Kidney capillary endothelial cell (primary cell): Measurements from ENCODE around the gene LAMB4.

Source experiments
- DNase-seq: peaks from one replicate; pipeline ENCODE4 v3.0.0-alpha.2; 2018; ENCODE audit warnings: low spot score

Gene LAMB4

DNA sequence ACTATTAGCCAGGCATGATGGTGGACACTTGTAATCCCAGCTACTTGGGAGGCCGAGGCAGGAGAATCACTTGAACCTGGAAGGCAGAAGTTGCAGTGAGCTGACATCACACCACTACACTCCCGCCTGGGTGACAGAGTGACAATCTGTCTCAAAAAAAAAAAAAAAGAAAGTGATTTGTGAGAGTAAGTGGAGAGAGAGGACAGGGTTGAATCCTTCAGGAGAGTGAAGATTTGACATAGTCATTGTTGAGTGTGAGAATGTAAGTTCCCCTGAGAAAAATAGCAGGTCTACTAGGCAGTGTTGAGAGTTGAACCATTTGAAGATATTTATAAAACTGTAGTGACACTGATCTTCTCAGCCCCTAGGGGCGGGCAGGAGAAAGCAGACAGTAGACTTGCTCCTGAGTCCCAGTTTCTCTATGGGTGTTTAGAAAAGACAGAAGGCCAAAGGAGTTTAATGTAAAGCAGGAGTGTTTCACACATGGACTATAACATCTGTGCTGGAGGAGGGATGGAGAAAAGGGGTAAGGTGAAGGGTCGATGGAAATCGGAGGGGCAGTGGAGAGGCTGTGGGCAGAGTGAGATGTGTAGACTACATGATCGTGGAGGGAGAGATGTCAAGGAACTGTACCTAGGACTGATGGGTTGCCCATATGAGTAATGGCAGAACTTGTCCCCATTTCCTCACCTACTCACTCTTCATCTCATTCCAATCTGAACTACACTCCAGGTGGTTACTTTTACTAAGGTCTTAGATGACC is 13.7 kb upstream of the LAMB4 start:
- DNase-seq, result no peak

DNA sequence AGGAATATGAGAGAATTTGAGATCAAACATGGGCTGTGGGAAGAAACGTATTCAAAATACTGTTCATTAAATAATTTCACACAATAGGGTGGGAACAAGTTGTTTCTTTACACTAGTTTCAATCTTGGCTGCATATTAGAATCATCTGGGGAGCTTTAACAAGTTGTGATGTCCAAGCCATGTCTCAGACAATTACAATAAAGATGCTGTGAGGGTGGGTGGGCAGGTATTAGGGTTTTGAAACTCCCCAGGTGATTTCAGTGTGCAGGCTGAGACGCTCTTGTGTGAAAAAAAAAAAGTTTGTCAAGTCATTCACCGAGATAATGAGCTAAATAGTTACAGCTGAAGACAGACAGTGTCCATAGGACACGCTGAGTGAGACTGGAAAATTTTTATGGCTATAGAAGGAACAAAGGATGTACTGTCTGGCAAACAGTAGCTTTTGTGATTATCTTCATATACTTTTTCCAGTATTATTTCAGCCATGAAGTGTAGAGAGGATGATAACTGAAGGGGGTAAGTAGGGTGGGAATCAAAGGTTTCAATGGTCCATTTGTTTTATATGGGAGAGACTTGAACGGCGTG is 12.6 kb upstream of the LAMB4 start:
- DNase-seq, result no peak

DNA sequence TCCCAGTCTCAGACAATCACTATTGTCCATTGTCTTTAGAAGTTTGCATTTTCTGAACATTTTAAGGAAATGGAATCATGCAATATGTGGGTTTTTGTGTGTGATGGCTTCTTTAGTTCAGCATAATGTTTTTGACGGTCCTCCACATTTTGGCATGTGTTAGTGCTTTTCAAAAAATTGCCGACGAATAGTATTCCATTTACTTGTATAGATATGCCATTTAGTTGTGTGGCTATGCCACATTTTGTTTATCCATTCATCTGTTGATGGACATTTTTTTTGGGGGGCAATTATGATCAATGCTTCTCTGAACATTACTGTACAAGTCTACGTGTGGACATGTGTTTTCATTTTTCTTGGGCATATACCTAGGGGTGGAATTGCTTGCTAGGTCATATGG is 12.0 kb upstream of the LAMB4 start:
- DNase-seq, result no peak

DNA sequence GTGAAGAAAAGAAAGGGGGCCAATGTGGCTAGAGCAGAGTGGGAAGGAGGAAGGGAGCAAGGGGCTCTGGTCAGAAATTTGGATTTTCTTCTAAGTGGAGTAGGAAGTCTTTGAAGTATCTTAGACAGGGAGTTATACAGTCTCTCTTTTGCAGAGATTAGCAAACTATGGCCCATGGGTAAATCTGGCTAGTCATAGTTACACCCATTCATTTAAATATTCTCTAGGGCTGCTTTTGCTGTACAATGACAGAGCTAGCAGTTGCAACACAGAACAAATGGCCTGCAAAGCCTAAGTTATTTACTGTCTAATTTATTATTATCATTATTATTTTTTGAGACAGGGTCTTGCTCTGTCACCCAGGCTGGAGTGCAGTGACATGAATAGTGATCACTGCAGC is 10.5 kb upstream of the LAMB4 start:
- DNase-seq, result no peak

DNA sequence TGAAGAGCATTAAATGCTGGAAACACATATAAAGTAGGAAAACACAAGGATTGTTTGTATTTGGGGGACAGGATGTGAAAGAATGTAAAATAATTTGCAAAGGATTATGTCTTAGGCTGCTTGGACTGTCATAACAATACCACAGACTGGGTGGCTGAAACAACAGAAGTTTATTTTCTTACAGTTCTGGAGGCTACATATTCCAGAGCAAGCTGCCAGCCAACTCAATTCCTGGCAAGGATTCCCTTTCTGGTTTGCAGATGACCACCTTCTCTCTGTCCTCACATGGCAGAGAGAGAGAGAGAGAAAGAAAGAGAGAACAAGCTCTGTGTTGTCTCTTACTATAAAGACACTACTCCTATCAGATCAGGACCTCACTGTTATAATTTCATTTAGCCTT is 8.8 kb upstream of the LAMB4 start:
- DNase-seq, result no peak

DNA sequence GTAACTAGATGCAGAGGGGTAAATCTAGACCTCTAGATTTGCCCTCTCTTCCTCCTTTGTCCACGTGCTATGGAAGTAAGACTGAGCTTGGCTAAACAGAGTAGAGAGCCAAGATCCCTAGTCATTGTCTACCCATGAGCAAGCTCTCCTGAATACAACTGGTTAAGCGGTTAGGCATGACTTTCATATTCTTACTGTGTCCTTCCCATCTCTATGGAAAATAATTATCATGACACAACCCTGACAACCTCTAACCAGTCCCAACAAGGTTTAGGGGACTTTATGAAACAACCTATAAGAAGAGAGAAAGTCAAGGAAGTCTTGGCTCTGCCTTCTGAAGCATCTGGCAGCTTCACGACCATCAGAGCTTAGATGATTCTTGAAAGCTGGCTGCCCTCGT is 7.8 kb upstream of the LAMB4 start:
- no peak for DNase-seq

DNA sequence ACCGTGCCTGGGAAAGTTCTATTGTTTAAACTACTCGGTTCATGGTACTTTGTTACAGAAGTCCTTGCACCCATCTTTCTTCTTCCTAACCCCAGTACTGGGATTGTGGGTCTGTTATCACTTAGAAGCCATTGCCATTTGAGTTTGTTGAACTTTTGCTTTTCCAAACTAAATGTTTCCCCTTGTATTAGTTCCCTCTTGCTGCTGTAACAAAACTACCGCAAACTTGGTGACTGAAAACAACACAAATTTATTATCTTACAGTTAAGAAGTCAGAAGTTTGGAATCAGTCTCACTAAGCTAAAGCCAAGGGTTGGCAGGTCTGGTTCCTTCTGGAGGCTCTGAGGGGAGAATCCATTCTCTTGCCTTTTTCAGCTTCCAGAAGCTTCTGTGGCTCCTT is 6.9 kb upstream of the LAMB4 start:
- no peak for DNase-seq

DNA sequence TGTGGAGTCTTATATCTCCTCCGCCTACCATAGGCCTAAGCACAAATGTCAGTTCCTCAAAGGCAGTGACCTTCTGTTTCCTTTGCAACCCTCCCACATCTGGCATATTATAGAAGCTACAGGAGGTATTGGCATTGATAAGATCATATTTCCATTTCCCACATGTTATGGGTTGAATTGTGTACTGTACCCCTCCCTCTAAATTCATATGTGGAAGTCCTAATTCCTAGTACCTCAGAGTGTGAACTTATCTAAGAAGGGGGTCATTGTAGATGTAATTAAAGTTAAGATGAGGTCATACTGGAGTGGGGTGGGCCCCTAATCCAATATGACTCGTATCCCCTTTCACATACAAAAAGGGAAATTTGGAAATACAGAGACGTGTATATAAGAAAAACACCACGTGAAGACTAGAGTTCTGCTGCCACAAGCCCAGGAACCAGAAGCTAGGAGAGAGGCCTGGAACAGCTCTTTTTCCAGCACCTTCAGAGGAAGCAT is 6.1 kb upstream of the LAMB4 start:
- no peak for DNase-seq

DNA sequence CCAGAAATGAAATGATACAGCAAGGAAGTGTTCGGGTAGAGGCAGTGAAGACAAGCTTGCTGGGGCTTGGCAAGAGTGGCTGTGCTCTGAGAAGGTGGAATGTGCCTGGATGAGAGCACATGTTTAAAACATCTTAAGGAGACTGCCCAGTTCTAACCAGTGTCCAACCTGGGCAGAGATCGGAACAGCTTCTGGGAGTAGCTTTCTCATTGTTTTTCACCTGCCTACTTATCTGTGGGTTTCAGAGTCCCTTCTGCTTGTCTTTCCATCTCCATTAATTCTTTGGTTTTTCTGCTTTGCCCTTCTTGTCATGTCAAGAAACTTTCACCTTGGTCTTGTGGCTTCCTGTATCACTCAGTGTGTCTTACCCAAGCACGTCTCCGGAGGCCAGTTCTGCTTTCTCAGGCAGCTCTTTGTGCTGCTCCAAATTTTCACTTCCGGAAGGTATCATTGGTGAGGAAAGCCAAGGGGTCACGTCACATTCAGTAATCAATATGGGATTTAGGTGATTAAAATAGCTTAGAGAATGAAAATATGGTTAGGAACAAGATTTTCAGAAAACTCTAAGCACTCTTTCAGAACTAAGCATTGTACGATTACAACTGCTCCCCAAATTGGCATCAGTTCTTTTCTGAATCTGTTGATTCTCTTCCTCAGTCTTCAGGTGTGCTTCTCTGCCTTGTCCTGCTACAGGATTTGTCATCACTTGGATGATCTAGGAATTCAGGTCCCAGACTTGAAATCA is 5.5 kb upstream of the LAMB4 start:
- DNase-seq, result no peak

DNA sequence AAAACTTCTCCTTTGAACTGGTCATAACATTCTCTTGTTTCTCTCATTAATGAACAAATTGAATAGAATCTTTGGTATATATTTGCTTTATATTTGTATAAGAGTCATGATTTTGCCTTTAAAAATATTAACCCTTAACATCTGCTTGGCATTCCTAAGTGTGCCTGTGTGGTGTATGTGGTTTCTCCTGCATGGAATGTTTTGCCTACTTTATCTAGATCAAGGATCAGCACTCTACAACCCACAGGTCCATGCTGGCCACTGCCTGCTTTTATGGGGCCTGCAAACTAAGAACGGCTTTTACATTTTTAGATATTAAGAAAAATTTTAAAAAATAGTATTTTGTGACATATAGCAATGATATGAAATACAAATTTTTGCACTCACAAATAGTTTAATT is 4.3 kb upstream of the LAMB4 start:
- no peak for DNase-seq

DNA sequence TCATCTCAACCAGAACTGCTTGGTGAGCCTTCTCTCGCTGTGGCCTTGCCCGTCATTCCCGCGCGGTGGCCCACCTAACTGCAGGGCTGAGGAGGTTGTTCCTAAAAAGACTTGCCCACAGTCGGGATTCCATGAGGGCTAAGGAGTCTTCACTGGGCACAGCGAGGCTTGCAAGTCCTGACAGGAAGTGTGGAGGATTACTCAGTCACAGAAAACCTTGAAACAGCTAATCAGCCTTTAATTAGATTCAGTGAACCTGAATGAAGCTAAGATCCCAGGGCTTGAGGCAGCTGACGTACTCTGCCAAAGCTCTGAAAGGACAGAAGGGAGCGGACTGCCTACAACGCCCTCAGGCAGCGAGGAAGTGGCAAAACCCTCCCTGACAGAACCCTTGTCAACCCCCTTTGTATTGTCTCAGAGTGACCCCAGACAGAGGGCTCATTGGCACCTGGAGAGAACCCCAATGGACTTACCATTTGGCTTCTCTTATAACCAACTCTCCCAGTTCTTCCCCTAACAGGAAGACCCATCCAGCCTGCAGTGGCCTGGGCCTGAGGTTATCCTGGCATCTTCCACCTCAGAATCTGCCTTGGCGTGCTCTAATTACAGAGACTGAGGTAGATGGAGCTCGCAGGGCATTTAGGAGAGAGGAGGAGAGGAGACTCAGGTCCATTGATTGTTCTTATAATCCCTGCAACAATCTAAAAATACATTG is 2.5 kb upstream of the LAMB4 start:
- DNase-seq, result no peak

DNA sequence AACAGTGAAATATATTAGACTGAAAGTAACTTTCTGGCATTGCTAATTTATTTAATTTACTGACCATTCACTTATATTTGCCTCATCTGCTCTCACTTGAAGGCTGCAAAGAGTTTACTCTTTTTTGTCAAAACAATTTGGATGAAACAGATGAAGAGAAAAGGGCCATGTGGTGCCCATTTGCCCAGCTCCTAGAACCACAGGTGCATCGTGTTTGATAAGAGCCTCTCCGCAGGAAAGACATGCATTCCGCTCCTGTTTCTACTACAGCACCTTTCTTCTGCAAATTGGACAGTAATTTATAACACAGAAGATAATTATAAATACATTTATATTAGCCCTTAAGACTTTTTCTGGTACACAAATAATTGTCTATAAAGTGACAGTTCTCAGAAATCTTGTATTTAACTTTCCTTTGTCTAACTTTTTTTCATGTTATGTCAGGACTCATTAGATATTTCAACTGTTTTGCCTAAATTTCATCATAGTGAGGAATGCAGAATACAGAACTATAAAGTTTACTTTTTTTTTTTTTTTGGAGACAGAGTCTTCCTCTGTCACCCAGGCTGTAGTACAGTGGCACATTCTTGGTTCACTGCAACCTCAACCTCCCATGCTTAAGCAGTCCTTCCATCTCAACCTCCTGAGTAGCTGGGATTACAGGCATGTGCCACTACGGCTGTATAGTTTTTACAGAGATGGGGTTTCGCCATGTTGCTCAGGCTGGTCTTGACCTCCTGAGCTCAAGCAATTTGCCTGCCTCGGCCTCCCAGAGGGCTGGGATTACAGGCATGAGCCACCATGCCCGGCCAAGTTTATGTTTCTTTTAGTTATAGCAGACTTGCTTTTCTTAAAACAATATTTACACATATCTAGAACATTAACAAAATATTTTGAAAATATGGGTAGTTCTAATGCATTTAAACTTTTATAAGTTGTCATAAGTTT is 869 bp downstream of the LAMB4 start:
- DNase-seq, result no peak

DNA sequence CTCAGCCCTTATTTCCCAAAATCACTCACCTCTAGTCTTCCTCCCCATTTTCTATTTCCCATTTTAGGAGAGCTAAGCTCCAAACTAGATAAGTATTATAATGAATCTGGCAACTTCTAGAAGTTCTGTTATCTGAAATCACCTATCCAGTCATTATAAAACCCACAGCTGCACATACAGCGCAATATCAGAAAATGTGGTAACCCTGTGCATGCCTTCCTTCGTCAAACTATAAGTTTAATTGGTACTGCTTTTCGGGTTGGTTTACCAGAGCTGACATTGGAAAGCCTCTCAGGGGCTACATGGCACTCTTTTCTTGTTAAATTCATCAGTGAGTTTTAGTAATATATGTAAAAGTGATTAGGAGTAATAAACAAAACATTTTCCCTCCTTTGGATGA is 1.6 kb downstream of the LAMB4 start:
- DNase-seq, result no peak

DNA sequence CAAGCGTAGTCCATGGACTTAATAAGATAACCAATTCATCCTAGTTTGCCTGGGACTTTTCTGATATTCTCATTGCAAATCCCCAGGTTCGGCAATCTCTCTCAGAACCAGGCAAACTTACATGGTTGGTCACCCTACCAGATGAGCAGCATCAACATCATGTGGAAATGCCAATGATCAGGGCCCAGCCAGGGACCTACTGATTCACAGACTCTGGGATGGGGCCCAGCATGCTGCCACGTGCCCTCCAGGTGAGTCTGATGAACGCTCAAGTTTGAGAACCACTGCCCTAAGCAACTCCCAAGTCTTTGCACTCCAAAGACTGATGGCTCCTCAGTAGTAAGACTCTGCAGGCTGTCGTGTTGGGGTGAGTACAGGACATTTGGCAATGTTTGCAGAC is 2.7 kb downstream of the LAMB4 start:
- DNase-seq, result no peak

DNA sequence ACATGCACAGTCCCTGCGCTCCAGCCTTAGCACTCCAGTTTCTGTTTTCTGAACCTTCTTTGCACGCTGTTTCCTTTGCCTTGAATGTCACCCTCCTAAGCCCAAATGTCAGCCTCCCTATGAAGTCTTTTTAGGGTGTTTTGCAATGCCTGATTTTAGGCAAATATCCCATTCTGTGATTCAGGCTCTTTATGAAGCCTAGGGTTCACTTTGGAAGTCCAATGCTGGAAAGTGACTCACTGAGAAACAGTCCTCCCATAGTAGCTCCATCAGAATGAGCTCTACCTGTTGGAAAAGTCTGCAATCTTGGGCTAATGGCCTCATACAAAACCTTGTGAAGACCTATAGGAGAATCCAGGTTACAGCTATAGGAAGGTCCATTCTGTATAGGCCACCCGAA is 5.3 kb downstream of the LAMB4 start:
- DNase-seq, result no peak

DNA sequence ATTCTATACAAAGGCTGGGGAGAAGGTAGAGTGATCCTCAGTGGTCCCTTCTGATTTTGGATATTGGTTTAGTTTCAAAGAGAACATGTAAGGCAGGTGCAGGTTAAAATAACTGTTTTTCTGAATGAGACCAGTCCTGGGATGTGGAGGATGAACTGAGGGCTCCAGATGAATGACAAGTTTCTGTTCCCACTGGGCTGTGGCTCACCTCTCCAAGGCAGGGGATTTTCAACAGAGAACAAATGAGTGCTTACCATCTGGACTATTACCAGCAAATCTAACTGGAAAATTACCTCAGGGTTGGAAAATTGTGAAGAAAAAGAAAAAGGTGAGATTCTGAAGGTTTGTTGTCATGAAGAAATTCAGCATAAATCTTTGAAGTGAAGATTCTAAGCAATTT is 8.0 kb downstream of the LAMB4 start:
- no peak for DNase-seq

DNA sequence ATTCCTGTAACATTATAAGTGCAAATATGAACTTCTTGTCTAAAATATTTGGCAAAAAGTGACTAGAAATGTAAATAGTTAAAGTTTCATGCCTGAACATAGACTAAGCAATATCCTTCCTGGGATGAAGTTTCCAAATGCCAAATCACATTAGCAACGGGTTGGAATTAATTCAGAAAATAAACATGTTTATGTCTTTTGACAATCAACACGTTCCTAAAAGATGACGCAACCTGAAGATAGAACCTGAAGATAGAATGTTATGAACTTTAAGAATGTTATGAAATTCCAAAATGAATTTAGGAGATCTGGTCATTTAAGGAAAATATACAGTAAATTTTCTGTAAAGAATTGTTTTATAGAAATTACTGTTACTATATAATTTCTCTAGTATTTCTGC is 9.2 kb downstream of the LAMB4 start:
- no peak for DNase-seq

DNA sequence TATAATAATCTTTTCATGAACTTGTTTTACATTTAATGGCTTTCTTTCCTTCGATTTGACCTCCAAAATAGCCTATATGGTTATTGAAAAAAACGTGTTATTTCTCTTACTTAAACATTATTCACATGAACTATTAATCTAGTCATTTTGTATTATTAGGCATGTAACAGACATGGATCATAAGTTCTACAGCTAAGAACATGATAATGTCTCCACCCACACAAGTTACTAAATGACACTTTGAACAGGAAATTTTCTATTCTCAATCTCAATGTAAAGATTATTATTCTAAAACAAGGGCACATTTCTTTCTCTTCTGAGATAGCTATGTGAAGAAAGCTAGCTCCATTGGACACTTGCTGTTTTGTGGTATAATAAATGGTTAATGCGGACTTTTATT is 10.0 kb downstream of the LAMB4 start:
- no peak for DNase-seq

DNA sequence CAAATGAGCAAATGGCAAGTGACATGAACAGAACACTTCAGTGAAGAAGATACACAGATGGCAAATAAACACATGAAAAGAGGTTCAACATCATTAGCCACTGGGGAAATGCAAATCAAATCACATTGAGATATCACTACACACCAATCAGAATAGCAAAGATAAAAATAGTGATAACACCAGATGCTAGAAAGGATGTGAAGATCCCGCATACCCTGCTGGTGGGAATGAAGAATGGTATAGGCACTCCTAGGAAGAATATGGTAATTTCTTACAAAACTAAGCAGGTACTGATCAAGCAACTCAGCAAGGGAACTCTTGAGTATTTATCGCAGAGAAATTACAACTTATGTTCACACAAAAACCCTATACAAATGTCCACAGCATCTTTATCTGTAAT is 11.2 kb downstream of the LAMB4 start:
- no peak for DNase-seq

DNA sequence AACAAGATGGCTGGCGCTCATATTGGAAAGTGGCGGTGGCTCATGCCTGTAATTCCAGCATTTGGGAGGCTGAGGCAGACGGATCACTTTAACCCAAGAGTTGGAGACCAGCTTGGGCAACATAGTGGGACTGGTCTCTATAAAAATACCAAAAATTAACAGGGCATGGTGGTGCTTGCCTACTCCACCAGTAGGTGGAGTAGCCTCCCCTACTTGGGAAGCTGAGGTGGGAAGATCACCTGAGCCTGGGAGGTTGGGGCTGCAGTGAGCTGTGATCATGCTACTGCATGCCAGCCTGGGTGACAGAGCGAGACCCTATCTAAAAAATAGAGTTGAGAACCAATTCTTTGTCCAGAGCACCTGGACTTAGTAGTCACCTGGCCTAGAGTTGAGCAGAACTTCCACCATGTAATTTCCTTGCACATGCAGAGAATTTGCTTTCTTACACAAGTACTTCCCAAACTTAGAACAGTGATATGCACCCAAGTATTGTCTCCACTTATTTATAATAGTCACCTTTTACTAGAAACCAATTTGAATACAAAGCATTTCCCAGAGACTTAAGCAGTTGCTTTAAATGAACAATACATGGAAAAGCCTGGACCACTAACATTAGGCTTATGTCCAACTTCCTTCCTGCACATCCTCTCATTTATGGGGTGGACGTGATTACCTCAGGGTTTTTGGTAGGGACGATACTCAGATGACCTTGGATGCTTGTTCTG is 15.9 kb downstream of the LAMB4 start:
- peak; percentile 53 for DNase-seq

DNA sequence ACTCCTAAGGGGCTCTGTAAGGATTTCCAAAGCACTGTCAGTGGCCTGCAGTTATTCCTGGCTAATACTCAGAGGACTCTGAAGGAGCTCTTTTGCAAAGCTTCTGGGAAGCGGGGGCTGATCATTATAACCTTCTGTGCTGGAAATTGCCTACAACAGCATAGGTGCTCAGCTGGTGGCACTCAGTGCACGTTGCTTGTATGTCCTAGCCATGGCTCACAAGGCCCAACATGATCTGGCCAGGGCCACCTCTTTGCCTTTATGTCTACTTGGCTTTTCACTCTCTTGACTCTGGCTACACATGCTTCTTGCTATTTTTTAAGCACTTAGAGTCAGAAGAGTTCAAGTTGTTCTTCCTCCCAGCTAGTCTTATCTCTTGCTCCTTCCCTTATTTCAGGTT is 17.5 kb downstream of the LAMB4 start:
- DNase-seq, result no peak
